Upper lobe of left lung (tissue), 6 donors: ENCODE measurements around the gene PRKAR2B. TPM values are rescaled to one million over a fixed set of nuclear protein-coding genes. Genes with fewer than 3 reads are reported as not detected.

Source experiments
- ATAC-seq, 2 donors: fragments of 200-7000 bp; cut with Tn5 transposase; one replicate each; pipeline ENCODE4 v1.9.1; 2022; ENCODE audit warnings: mild to moderate bottlenecking in 2 of 2, moderate library complexity in 2 of 2; ENCODE audit not compliant: low FRiP score in 2 of 2
- DNase-seq, 2 donors: peaks; one replicate each; pipeline ENCODE4 v3.0.0-alpha.2; 2019 to 2020
- H3K27ac ChIP-seq, 4 donors: fragments of 200-600 bp; sonication (generic); one replicate each; pipeline ENCODE4 v1.5.1; 2016 to 2019
- H3K27me3 ChIP-seq, 4 donors: fragments of 200-600 bp; sonication (generic); one replicate each; pipeline ENCODE4 v1.5.1; 2017 to 2019
- H3K36me3 ChIP-seq, 4 donors: fragments of 200-600 bp; sonication (generic); one replicate each; pipeline ENCODE4 v1.5.1; 2016 to 2019
- H3K4me1 ChIP-seq, 4 donors: fragments of 200-600 bp; sonication (generic); one replicate each; pipeline ENCODE4 v1.5.1; 2018 to 2019
- H3K4me3 ChIP-seq, 4 donors: fragments of 200-600 bp; sonication (generic); one replicate each; pipeline ENCODE4 v1.5.1; 2017 to 2019; ENCODE audit warnings: mild to moderate bottlenecking in 2 of 4, moderate library complexity in 1 of 4
- H3K9me3 ChIP-seq, 4 donors: fragments of 200-600 bp; sonication (generic); one replicate each; pipeline ENCODE4 v1.5.1; 2018 to 2019
- CTCF ChIP-seq, 6 experiments: fragments of 450-650 bp in 4 of 6; fragments of 200-600 bp in 2 of 6; sonication (generic) in 2 of 6; IDR thresholded peaks; one replicate each; pipeline ENCODE4 v1.5.1; 2016 to 2019; ENCODE audit warnings: antibody characterized with exemption in 6 of 6
- EP300 ChIP-seq, 4 donors: sonication (generic); formaldehyde crosslinking; IDR thresholded peaks; one replicate each; pipeline ENCODE4 v1.5.1; 2017; ENCODE audit warnings: antibody characterized with exemption in 4 of 4, control low read depth in 2 of 4
- POLR2A ChIP-seq, 4 donors: fragments of 450-650 bp; IDR thresholded peaks; one replicate each; pipeline ENCODE4 v1.5.1; 2016 to 2017; ENCODE audit warnings: antibody characterized with exemption in 4 of 4, mild to moderate bottlenecking in 2 of 4
- POLR2AphosphoS5 ChIP-seq, 2 donors: sonication (generic); formaldehyde crosslinking; IDR thresholded peaks; one replicate each; pipeline ENCODE4 v1.5.1; 2017; ENCODE audit warnings: antibody characterized with exemption in 2 of 2
- WGBS, 2 donors: methylation state at CpG; one replicate each; pipeline ENCODE4 v1.1.5; 2017 to 2018; 5-methylcytosine and 5-hydroxymethylcytosine counted together
- total RNA-seq, 6 donors: library from RNA; depleted of rRNA in 4 of 6; stranded (reverse); fragments of >200 nt in 4 of 6; gene quantifications; one replicate each; pipeline versions ENCODE4 v1.1.0 to v1.2.1, GENCODE V29; 2016 to 2021
- donor health status: DM: no; HTN: no; CAD: no; lungs with moderate emphysema.
- donor health status: DM: no; HTN: yes; CAD: no; lungs with severe emphysema.

PRKAR2B gene
- total RNA-seq, 6 donors from 2014 or later: 6.5 to 24.1 (median 9.8) TPM

GRCh38 chr7:107104801-107105200 lies 60.3 kb downstream of the PRKAR2B start:
- H3K27me3 ChIP-seq: no peaks in the 10 kb centered on the region
- H3K27ac ChIP-seq: no peak overlapping the region
- H3K4me3 ChIP-seq: no peak overlapping the region
- 82 to 90% methylated on average over 4 of the region's 4 CpGs for WGBS, 2 donors
- DNase-seq (no peak), ATAC-seq (no peak)
- no peaks in the 10 kb centered on the region for H3K36me3 ChIP-seq
- no peaks in the 10 kb centered on the region for H3K4me1 ChIP-seq
- no peaks in the 10 kb centered on the region for H3K9me3 ChIP-seq
- TF ChIP-seq CTCF (IDR thresholded peaks at IDR 0.05) (no peak), POLR2A (IDR thresholded peaks at IDR 0.05) (no peak)

- WGBS, 2 donors: 66% methylated on average over 4 of the region's 4 CpGs
- no peak for ATAC-seq
- no peaks in the 10 kb centered on the region for H3K9me3 ChIP-seq
- no peaks in the 10 kb centered on the region for H3K36me3 ChIP-seq
- no peak overlapping the region for H3K27ac ChIP-seq
- TF ChIP-seq CTCF (IDR thresholded peaks at IDR 0.05): no peak
- no peak for TF ChIP-seq POLR2A (IDR thresholded peaks at IDR 0.05)
- no peak for TF ChIP-seq EP300 (IDR thresholded peaks at IDR 0.05)
- no peak for DNase-seq
- no peak overlapping the region for H3K4me3 ChIP-seq
- no peaks in the 10 kb centered on the region for H3K4me1 ChIP-seq
- H3K27me3 ChIP-seq: no peaks in the 10 kb centered on the region
These were observed 61.2 kb downstream of the PRKAR2B start for GRCh38 chr7:107105591-107106245.

GRCh38 chr7:107108793-107109371 lies 64.4 kb downstream of the PRKAR2B start:
- TF ChIP-seq POLR2AphosphoS5 (IDR thresholded peaks at IDR 0.05) (no peak), POLR2A (IDR thresholded peaks at IDR 0.05) (no peak), EP300 (IDR thresholded peaks at IDR 0.05) (no peak), CTCF (IDR thresholded peaks at IDR 0.05) (no peak)
- no peaks in the 10 kb centered on the region for H3K27me3 ChIP-seq
- H3K27ac ChIP-seq: no peak overlapping the region
- H3K4me3 ChIP-seq: no peak overlapping the region
- no peaks in the 10 kb centered on the region for H3K4me1 ChIP-seq
- H3K9me3 ChIP-seq: no peaks in the 10 kb centered on the region
- no peaks in the 10 kb centered on the region for H3K36me3 ChIP-seq
- DNase-seq: no peak
- ATAC-seq: no peak

- Histone ChIP-seq H3K27ac (no peak overlapping the region), H3K9me3 (no peaks in the 10 kb centered on the region), H3K27me3 (no peaks in the 10 kb centered on the region), H3K4me1 (no peaks in the 10 kb centered on the region), H3K4me3 (no peak overlapping the region), H3K36me3 (no peaks in the 10 kb centered on the region)
- WGBS, 2 donors: 84 to 98% methylated on average over 3 to 4 of the region's 4 CpGs
- no peak for ATAC-seq
- TF ChIP-seq EP300 (IDR thresholded peaks at IDR 0.05) (no peak), CTCF (IDR thresholded peaks at IDR 0.05) (no peak), POLR2A (IDR thresholded peaks at IDR 0.05) (no peak), POLR2AphosphoS5 (IDR thresholded peaks at IDR 0.05) (no peak)
- no peak for DNase-seq
These were observed 65.5 kb downstream of the PRKAR2B start for GRCh38 chr7:107109955-107110354.

- H3K4me3 ChIP-seq: no peak overlapping the region
- DNase-seq (no peak), ATAC-seq (no peak)
- H3K4me1 ChIP-seq: no peaks in the 10 kb centered on the region
- H3K27ac ChIP-seq: no peak overlapping the region
- no peaks in the 10 kb centered on the region for H3K36me3 ChIP-seq
- no peaks in the 10 kb centered on the region for H3K27me3 ChIP-seq
- H3K9me3 ChIP-seq: no peaks in the 10 kb centered on the region
- WGBS, 2 donors: 79 to 83% methylated on average over 1 of the region's 1 CpG
- TF ChIP-seq CTCF (IDR thresholded peaks at IDR 0.05) (no peak), POLR2A (IDR thresholded peaks at IDR 0.05) (no peak), POLR2AphosphoS5 (IDR thresholded peaks at IDR 0.05) (no peak), EP300 (IDR thresholded peaks at IDR 0.05) (no peak)
These were observed 66.7 kb downstream of the PRKAR2B start for GRCh38 chr7:107111196-107111595.
